Activated T-cell treated with anti-CD3 and anti-CD28 coated beads for 1 hour (primary cell): ENCODE measurements around the gene BRCA1.
"Not testable (repeated sequence)": the region's sequence is repeated elsewhere in the genome, so short reads cannot be mapped to it uniquely, and the experiment has no call there.

Source experiments
- DNase-seq: peaks from one replicate; pipeline ENCODE4 v3.0.0-alpha.2; 2020; ENCODE audit warnings: low read depth

BRCA1 gene

GRCh38 chr17:43003542-43004172 is 121.5 kb downstream of the BRCA1 start:
- no peak for DNase-seq

GRCh38 chr17:43000894-43001293 is 124.3 kb downstream of the BRCA1 start:
- DNase-seq = not testable (repeated sequence)

- no peak for DNase-seq
Observed at GRCh38 chr17:42999003-42999525, 126.1 kb downstream of the BRCA1 start.

- peak; percentile 93 for DNase-seq
Observed at GRCh38 chr17:42997984-42998938, 126.9 kb downstream of the BRCA1 start, which contains the start of gene RPL27. Gene RPL27, plus strand, starts transcription at chr17:42998419. Its CDS starts 332 bp downstream, at chr17:42998751.

- no peak for DNase-seq
Observed at GRCh38 chr17:42997390-42997983, 127.7 kb downstream of the BRCA1 start.
